C4-2B (cell line): ENCODE results near the gene RHBDF2.

Source experiments
- ZFX ChIP-seq: fragments of 450-650 bp; IDR thresholded peaks from 2 replicates; pipeline ENCODE4 v1.6.1; 2017
- TF ChIP-seq, protein P1 (sequence below): fragments of 450-650 bp; conservative IDR thresholded peaks from 2 replicates; pipeline ENCODE4 v1.5.1; 2017; ENCODE audit warnings: mild to moderate bottlenecking

GRCh38 chr17:76543482-76543825 is 42.2 kb upstream of the RHBDF2 start:
- TF ChIP-seq, protein P1, sequence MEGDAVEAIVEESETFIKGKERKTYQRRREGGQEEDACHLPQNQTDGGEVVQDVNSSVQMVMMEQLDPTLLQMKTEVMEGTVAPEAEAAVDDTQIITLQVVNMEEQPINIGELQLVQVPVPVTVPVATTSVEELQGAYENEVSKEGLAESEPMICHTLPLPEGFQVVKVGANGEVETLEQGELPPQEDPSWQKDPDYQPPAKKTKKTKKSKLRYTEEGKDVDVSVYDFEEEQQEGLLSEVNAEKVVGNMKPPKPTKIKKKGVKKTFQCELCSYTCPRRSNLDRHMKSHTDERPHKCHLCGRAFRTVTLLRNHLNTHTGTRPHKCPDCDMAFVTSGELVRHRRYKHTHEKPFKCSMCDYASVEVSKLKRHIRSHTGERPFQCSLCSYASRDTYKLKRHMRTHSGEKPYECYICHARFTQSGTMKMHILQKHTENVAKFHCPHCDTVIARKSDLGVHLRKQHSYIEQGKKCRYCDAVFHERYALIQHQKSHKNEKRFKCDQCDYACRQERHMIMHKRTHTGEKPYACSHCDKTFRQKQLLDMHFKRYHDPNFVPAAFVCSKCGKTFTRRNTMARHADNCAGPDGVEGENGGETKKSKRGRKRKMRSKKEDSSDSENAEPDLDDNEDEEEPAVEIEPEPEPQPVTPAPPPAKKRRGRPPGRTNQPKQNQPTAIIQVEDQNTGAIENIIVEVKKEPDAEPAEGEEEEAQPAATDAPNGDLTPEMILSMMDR, result no peak
- no peak for TF ChIP-seq ZFX
